H1 (cell line): Measurements from ENCODE around the gene PRRC2A. TPM values are rescaled to one million over a fixed set of nuclear protein-coding genes. Genes with fewer than 3 reads are reported as not detected.

ENCODE experiments used
- CTCF ChIA-PET: fragments of 300-600 bp; sonication (Branson Sonifier 250); formaldehyde crosslinking; loops from one replicate; lab custom pipeline; 2021; ENCODE audit not compliant: partially characterized antibody; lab: Charles Lee
- POLR2A ChIA-PET: fragments of 300-600 bp; sonication (Branson Sonifier 250); formaldehyde crosslinking; loops from one replicate; lab custom pipeline; 2021; ENCODE audit warnings: inconsistent platforms; ENCODE audit not compliant: partially characterized antibody; lab: Charles Lee
- DNase-seq, 2 experiments: peaks; one replicate each; pipeline versions ENCODE4 v3.0.0 to v3.0.0-alpha.2; 2010 to 2022; ENCODE audit warnings: low spot score in 2 of 2, low read depth in 1 of 2, mixed read lengths in 1 of 2
- FAIRE-seq: peaks from 2 replicates; lab custom pipeline; 2011; peaks lifted over from hg19 to GRCh38; lab: Jason Lieb, UNC
- H2AFZ ChIP-seq: 2 replicates; pipeline ENCODE4 v1.8.1; 2012; ENCODE audit warnings: low read length, inconsistent platforms
- H2AK5ac ChIP-seq: 2 replicates; pipeline ENCODE4 v1.6.1; 2013; ENCODE audit warnings: low read depth, low read length
- H2BK120ac ChIP-seq: replicated peaks from 2 replicates; pipeline ENCODE3; 2013; ENCODE audit warnings: low read depth, low read length, inconsistent platforms
- H2BK12ac ChIP-seq: 2 replicates; pipeline ENCODE4 v1.6.1; 2013; ENCODE audit warnings: low read depth, low read length
- H2BK15ac ChIP-seq: 2 replicates; pipeline ENCODE4 v1.6.1; 2013; ENCODE audit warnings: low read length
- H2BK20ac ChIP-seq: 2 replicates; pipeline ENCODE4 v1.6.1; 2013; ENCODE audit warnings: low read length
- H2BK5ac ChIP-seq: 2 replicates; pipeline ENCODE4 v1.6.1; 2013; ENCODE audit warnings: low read depth, low read length
- H3K14ac ChIP-seq: 2 replicates; pipeline ENCODE4 v1.6.1; 2013; ENCODE audit warnings: inconsistent platforms; ENCODE audit not compliant: insufficient read length
- H3K18ac ChIP-seq: 2 replicates; pipeline ENCODE4 v1.6.1; 2013; ENCODE audit warnings: low read length; ENCODE audit errors: extremely low read depth
- H3K23ac ChIP-seq: 2 replicates; pipeline ENCODE4 v1.6.1; 2013; ENCODE audit warnings: inconsistent platforms; ENCODE audit not compliant: insufficient read length
- H3K23me2 ChIP-seq: 2 replicates; pipeline ENCODE4 v1.6.1; 2013; ENCODE audit warnings: low read depth, low read length
- H3K27ac ChIP-seq: 2 replicates; pipeline ENCODE4 v1.6.1; 2011; ENCODE audit warnings: low read depth, low read length, inconsistent platforms
- H3K27me3 ChIP-seq, 4 experiments: replicated peaks in 1 of 4; 1 replicate in 1 of 4; 2 replicates in 3 of 4; pipeline versions ENCODE4 v1.6.1 to v1.8.1; 2011 to 2013; ENCODE audit warnings: low read length in 3 of 4, mild to moderate bottlenecking in 3 of 4, inconsistent platforms in 2 of 4, mixed read lengths in 2 of 4, moderate library complexity in 1 of 4; ENCODE audit not compliant: control insufficient read depth in 3 of 4, insufficient read depth in 3 of 4; ENCODE audit errors: extremely low read depth in 1 of 4
- H3K36me3 ChIP-seq, 4 experiments: 2 replicates each; pipeline versions ENCODE4 v1.6.1 to v1.8.1; 2011 to 2013; ENCODE audit warnings: mild to moderate bottlenecking in 4 of 4, low read length in 3 of 4, moderate library complexity in 2 of 4, control low read depth in 1 of 4, inconsistent platforms in 1 of 4; ENCODE audit not compliant: insufficient read depth in 4 of 4, control insufficient read depth in 2 of 4
- H3K4ac ChIP-seq: replicated peaks from 2 replicates; pipeline ENCODE3; 2013; ENCODE audit warnings: low read length, low read depth, mixed read lengths, inconsistent platforms; ENCODE audit not compliant: insufficient read length
- H3K4me1 ChIP-seq, 4 experiments: replicated peaks in 1 of 4; 1 replicate in 1 of 4; 2 replicates in 3 of 4; pipeline versions ENCODE4 v1.6.1 to v1.8.1; 2011 to 2013; ENCODE audit warnings: low read length in 3 of 4, inconsistent platforms in 2 of 4, mixed read lengths in 1 of 4; ENCODE audit not compliant: insufficient read depth in 4 of 4, control insufficient read depth in 3 of 4
- H3K4me2 ChIP-seq, 2 experiments: 2 replicates each; pipeline versions ENCODE4 v1.6.1 to v1.8.1; 2011 to 2013; ENCODE audit warnings: low read depth in 2 of 2, low read length in 2 of 2, control low read depth in 1 of 2, inconsistent platforms in 1 of 2, mild to moderate bottlenecking in 1 of 2; ENCODE audit not compliant: insufficient read depth in 1 of 2
- H3K4me3 ChIP-seq, 4 experiments: fragments of 200-600, 300-600 bp in 1 of 4; sonication (generic), shearing (Covaris generic), sonication (Bioruptor Twin) in 1 of 4; 2 replicates each; pipeline versions ENCODE4 v1.5.1 to v1.8.1; 2011 to 2016; ENCODE audit warnings: low read length in 4 of 4, low read depth in 3 of 4, control low read depth in 2 of 4, inconsistent platforms in 2 of 4, mild to moderate bottlenecking in 2 of 4, mixed read lengths in 1 of 4, moderate library complexity in 1 of 4; ENCODE audit not compliant: insufficient read depth in 2 of 4; ENCODE audit errors: extremely low read depth in 1 of 4
- H3K56ac ChIP-seq: replicated peaks from 2 replicates; pipeline ENCODE3; 2013; ENCODE audit warnings: low read depth, mild to moderate bottlenecking, mixed read lengths, low read length, inconsistent platforms; ENCODE audit not compliant: insufficient read length
- H3K79me1 ChIP-seq: 2 replicates; pipeline ENCODE4 v1.6.1; 2013; ENCODE audit warnings: low read depth, low read length, control low read depth
- H3K79me2 ChIP-seq, 2 experiments: 2 replicates each; pipeline versions ENCODE4 v1.6.1 to v1.8.1; 2012 to 2013; ENCODE audit warnings: low read length in 2 of 2, mild to moderate bottlenecking in 2 of 2, inconsistent platforms in 1 of 2; ENCODE audit not compliant: insufficient read depth in 2 of 2, control insufficient read depth in 1 of 2
- H3K9ac ChIP-seq, 4 experiments: replicated peaks in 1 of 4; 1 replicate in 1 of 4; 2 replicates in 3 of 4; pipeline versions ENCODE4 v1.6.1 to v1.8.1; 2011 to 2013; ENCODE audit warnings: low read depth in 3 of 4, low read length in 3 of 4, control low read depth in 2 of 4, mild to moderate bottlenecking in 2 of 4, moderate library complexity in 2 of 4, inconsistent platforms in 1 of 4; ENCODE audit errors: extremely low read depth in 1 of 4
- H3K9me3 ChIP-seq, 2 experiments: 2 replicates each; pipeline versions ENCODE4 v1.6.1 to v1.8.1; 2012 to 2013; ENCODE audit warnings: mild to moderate bottlenecking in 2 of 2, moderate library complexity in 2 of 2, control low read depth in 1 of 2, inconsistent platforms in 1 of 2, low read depth in 1 of 2, low read length in 1 of 2, mixed read lengths in 1 of 2; ENCODE audit not compliant: insufficient read depth in 2 of 2
- H4K20me1 ChIP-seq, 2 experiments: replicated peaks in 1 of 2; 2 replicates each; pipeline versions ENCODE3 to v1.8.1; 2011 to 2013; ENCODE audit warnings: inconsistent platforms in 2 of 2, low read length in 2 of 2, mild to moderate bottlenecking in 1 of 2; ENCODE audit not compliant: insufficient read depth in 2 of 2, control insufficient read depth in 1 of 2
- H4K5ac ChIP-seq: 2 replicates; pipeline ENCODE4 v1.6.1; 2013; ENCODE audit warnings: low read length, low read depth, mixed read lengths, inconsistent platforms; ENCODE audit not compliant: insufficient read length
- H4K8ac ChIP-seq: 2 replicates; pipeline ENCODE4 v1.8.0; 2013; ENCODE audit warnings: mild to moderate bottlenecking, moderate library complexity, low read length, inconsistent platforms; ENCODE audit not compliant: insufficient read depth; ENCODE audit errors: extremely low read depth
- H4K91ac ChIP-seq: replicated peaks from 2 replicates; pipeline ENCODE3; 2013; ENCODE audit warnings: low read length, mixed read lengths, inconsistent platforms; ENCODE audit not compliant: insufficient read length
- BCL11A ChIP-seq, 2 experiments: IDR thresholded peaks; one replicate each; pipeline ENCODE4 v1.6.1; 2011; ENCODE audit warnings: low read depth in 2 of 2, low read length in 2 of 2, mild to moderate bottlenecking in 2 of 2
- FOSL1 ChIP-seq: IDR thresholded peaks from 2 replicates; pipeline ENCODE4 v1.6.1; 2011; ENCODE audit warnings: mild to moderate bottlenecking, low read depth, low read length, moderate library complexity; ENCODE audit not compliant: insufficient read depth
- KDM5A ChIP-seq: fragments of 200-600 bp; IDR thresholded peaks from 2 replicates; pipeline ENCODE4 v1.7.1; 2012; ENCODE audit warnings: mild to moderate bottlenecking, low read length, inconsistent platforms, mixed read lengths
- PHF8 ChIP-seq: fragments of 200-600 bp; sonication (generic); conservative IDR thresholded peaks from 2 replicates; pipeline ENCODE4 v1.7.1; 2012; ENCODE audit warnings: low read depth, mild to moderate bottlenecking, inconsistent platforms, low read length, moderate library complexity
- RFX5 ChIP-seq: IDR thresholded peaks from 2 replicates; pipeline ENCODE4 v1.6.1; 2011; ENCODE audit warnings: low read depth, low read length, improper control_type of control experiment, borderline replicate concordance
- RXRA ChIP-seq: IDR thresholded peaks from 2 replicates; pipeline ENCODE4 v1.6.1; 2011; ENCODE audit warnings: low read depth, mild to moderate bottlenecking, low read length, moderate library complexity; ENCODE audit not compliant: insufficient read depth
- SP2 ChIP-seq: IDR thresholded peaks from 2 replicates; pipeline ENCODE4 v1.6.1; 2012; ENCODE audit warnings: mild to moderate bottlenecking, low read length, inconsistent platforms
- YY1 ChIP-seq: IDR thresholded peaks from 2 replicates; pipeline ENCODE4 v1.6.1; 2011; ENCODE audit warnings: low read depth, mild to moderate bottlenecking, low read length
- WGBS, 2 experiments: shearing (Covaris generic) in 1 of 2; methylation state at CpG; one replicate each; pipeline versions ENCODE4 v1.1.6 to v1.1.7; 2013 to 2015; ENCODE audit warnings: low lambda C conversion rate in 2 of 2, mixed read lengths in 2 of 2, inconsistent platforms in 1 of 2, low coverage in 1 of 2, missing lambda C conversion rate in 1 of 2; ENCODE audit not compliant: insufficient replicate concordance in 2 of 2, insufficient coverage in 1 of 2, insufficient read length in 1 of 2; ENCODE audit errors: extremely low coverage in 1 of 2, missing lambda C conversion rate in 1 of 2; 5-methylcytosine and 5-hydroxymethylcytosine counted together
- polyA plus RNA-seq, 7 experiments: library from polyadenylated mRNA; depleted of rRNA in 3 of 7; stranded (reverse) in 5 of 7; unstranded in 2 of 7; fragments of >200 nt in 5 of 7; fragments of 200-250 nt in 2 of 7; gene quantifications; 1 replicate in 5 of 7; 2 replicates in 1 of 7; 4 replicates in 1 of 7; pipeline versions ENCODE4 v1.2.1 to v1.2.3, GENCODE V29; 2011 to 2013; ENCODE audit warnings: missing spikeins in 2 of 7, mixed read lengths in 2 of 7
- total RNA-seq: library from RNA; stranded (reverse); fragmentation: NEBNext Ultra II Directional; extraction: Animal tissue kit (Norgen Biotek cat#: 25700); gene quantifications from 2 replicates; pipeline ENCODE4 v1.2.1, GENCODE V29; 2021

PRRC2A gene
- total and polyA plus RNA-seq, 2 of the 8 experiments (the other 6 are each of a cell fraction or from before 2014, with no cell fraction given) = 118 to 300 TPM

- no peak for FAIRE-seq
- no peak overlapping the region for H2AFZ ChIP-seq
Measured at GRCh38 chr6:31617010-31617409, 3.5 kb upstream of the PRRC2A start.

More at GRCh38 chr6:31617010-31617409, 3.5 kb upstream of the PRRC2A start:
- ChIA-PET CTCF (interaction anchor here (1.0 to 4.5 kb wide), 7 partner anchors 11 to 124 kb away, joined by 3 to 45 read pairs (median 7); partner anchors contain the start of genes DDX39B and LTB), POLR2A (interaction anchor here (1.1 to 34.9 kb wide), 6 partner anchors 10 to 123 kb away, joined by 4 to 883 read pairs (median 4); partner anchors contain the start of genes APOM, BAG6, C6orf47 and CSNK2B)
- DNase-seq = no peak
- WGBS, 2 experiments = 93% methylated on average over 2 of the region's 2 CpGs; no CpG with 5 or more reads in 1 of the 2 experiments
- no peak overlapping the region for H4K91ac ChIP-seq
- H4K8ac ChIP-seq = no peak overlapping the region
- H3K4me1 ChIP-seq = peaks cover 2 to 12% (median 8%) of the 10 kb centered on the region in 4 experiments; a peak in 6 of 7 replicates
- H3K9ac ChIP-seq = no peak overlapping the region
- peaks cover 8% of the 10 kb centered on the region; the same call in 1 of the 2 replicates for H3K23me2 ChIP-seq
- no peaks in the 10 kb centered on the region for H3K79me1 ChIP-seq
- H3K9me3 ChIP-seq = no peaks in the 10 kb centered on the region
- no peak overlapping the region for H2BK5ac ChIP-seq
- H4K20me1 ChIP-seq = no peaks in the 10 kb centered on the region
- H4K5ac ChIP-seq = no peak overlapping the region
- H3K27me3 ChIP-seq = no peaks in the 10 kb centered on the region
- no peak overlapping the region for H3K23ac ChIP-seq
- no peak overlapping the region for H2AK5ac ChIP-seq
- no peak overlapping the region for H3K27ac ChIP-seq
- H3K79me2 ChIP-seq = peaks cover 8 to 10% of the 10 kb centered on the region in 2 experiments
- H2BK12ac ChIP-seq = no peak overlapping the region
- H2BK20ac ChIP-seq = 0 out of 2 replicates have a peak overlapping the region, but pooled peaks have one; percentile 9
- H3K36me3 ChIP-seq = peaks cover 0 to 3% (median 0%) of the 10 kb centered on the region in 4 experiments; a peak in 1 of 8 replicates
- TF ChIP-seq PHF8 (no peak), KDM5A (no peak), RFX5 (no peak), YY1 (no peak), BCL11A (IDR thresholded peaks at IDR 0.05; ENCODE audit: low read depth in 2 of 2, low read length in 2 of 2) (no peak), RXRA (no peak), SP2 (no peak), FOSL1 (no peak)
- TF ChIP-seq, all 59 proteins: peak for 0
- no peak overlapping the region for H3K4me3 ChIP-seq
- H3K56ac ChIP-seq = no peak overlapping the region
- H2BK120ac ChIP-seq = no peak overlapping the region
- no peak overlapping the region for H3K4me2 ChIP-seq
- H3K14ac ChIP-seq = no peak overlapping the region
- H3K4ac ChIP-seq = no peak overlapping the region
- H3K18ac ChIP-seq = no peak overlapping the region
- H2BK15ac ChIP-seq = peak overlapping the region; percentile 96; the same call in 1 of the 2 replicates
